ENCODE data around the gene CRB2.

DNA sequence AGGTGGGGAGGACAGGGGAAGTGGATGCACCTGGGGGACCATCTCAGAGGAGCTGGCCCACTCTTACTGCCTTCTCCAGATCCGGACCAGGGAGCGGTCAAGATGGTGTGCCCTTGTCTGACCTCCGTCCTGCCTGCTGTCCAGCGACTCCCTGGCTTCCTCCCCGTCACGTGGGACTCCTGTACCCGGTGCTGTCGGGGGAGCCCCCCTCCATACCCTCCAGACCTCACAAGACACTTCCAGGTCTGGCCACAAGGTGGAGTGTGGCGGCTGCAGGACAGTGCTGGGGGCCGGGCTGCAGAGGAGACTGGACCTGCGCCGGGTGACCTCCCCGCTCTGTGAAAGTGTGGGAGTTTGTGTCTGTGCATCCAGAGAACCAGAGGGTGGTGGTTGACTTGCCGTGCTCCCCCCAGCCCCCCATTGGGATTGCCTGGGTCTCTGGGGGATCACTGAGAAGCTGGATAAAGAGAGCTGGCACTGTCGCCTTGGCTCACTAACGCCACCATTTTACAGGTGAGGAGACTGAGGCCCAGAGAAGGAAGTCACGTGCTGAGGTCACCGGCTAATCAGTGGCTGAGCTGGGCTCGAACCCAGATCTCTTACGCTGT lies 1.9 kb upstream of the CRB2 start:
- TF ChIP-seq POLR2A (IDR thresholded peaks at IDR 0.05; ENCODE audit: low read depth) (no peak), EP300 (IDR thresholded peaks at IDR 0.05) (no peak)
- TF ChIP-seq, protein P1, sequence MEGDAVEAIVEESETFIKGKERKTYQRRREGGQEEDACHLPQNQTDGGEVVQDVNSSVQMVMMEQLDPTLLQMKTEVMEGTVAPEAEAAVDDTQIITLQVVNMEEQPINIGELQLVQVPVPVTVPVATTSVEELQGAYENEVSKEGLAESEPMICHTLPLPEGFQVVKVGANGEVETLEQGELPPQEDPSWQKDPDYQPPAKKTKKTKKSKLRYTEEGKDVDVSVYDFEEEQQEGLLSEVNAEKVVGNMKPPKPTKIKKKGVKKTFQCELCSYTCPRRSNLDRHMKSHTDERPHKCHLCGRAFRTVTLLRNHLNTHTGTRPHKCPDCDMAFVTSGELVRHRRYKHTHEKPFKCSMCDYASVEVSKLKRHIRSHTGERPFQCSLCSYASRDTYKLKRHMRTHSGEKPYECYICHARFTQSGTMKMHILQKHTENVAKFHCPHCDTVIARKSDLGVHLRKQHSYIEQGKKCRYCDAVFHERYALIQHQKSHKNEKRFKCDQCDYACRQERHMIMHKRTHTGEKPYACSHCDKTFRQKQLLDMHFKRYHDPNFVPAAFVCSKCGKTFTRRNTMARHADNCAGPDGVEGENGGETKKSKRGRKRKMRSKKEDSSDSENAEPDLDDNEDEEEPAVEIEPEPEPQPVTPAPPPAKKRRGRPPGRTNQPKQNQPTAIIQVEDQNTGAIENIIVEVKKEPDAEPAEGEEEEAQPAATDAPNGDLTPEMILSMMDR (IDR thresholded peaks at IDR 0.05), result peak; percentile 62 to 88 (median 71)
